Heart left ventricle (tissue), 16 donors: ENCODE results near the gene RALGPS1. TPM values are rescaled to one million over a fixed set of nuclear protein-coding genes. Genes with fewer than 3 reads are reported as not detected.

Experiments
- ATAC-seq, 4 donors: fragments of 200-7000 bp; cut with Tn5 transposase; one replicate each; pipeline ENCODE4 v1.9.1; 2020 to 2022; ENCODE audit warnings: moderate library complexity in 4 of 4, mild to moderate bottlenecking in 3 of 4, moderate number of reproducible peaks in 1 of 4
- DNase-seq, 5 donors: peaks; one replicate each; pipeline ENCODE4 v3.0.0-alpha.2; 2020
- H3K27ac ChIP-seq, 12 donors: fragments of 200-600 bp; sonication (generic) in 4 of 12; one replicate each; pipeline versions ENCODE4 v1.5.0 to v1.8.0; 2016 to 2022; ENCODE audit warnings: mild to moderate bottlenecking in 2 of 12
- H3K27me3 ChIP-seq, 9 donors: fragments of 200-600 bp; sonication (generic) in 2 of 9; one replicate each; pipeline versions ENCODE4 v1.5.1 to v1.8.0; 2016 to 2022; ENCODE audit warnings: mild to moderate bottlenecking in 3 of 9
- H3K36me3 ChIP-seq, 9 donors: fragments of 200-600 bp; sonication (generic) in 2 of 9; one replicate each; pipeline versions ENCODE4 v1.5.0 to v1.8.0; 2018 to 2022; ENCODE audit warnings: mild to moderate bottlenecking in 2 of 9
- H3K4me1 ChIP-seq, 12 donors: fragments of 200-600 bp; sonication (generic) in 4 of 12; one replicate each; pipeline versions ENCODE4 v1.5.0 to v1.8.0; 2016 to 2022; ENCODE audit warnings: mild to moderate bottlenecking in 3 of 12
- H3K4me3 ChIP-seq, 12 donors: fragments of 200-600 bp; sonication (generic) in 4 of 12; one replicate each; pipeline versions ENCODE4 v1.5.0 to v1.8.0; 2017 to 2022; ENCODE audit warnings: mild to moderate bottlenecking in 9 of 12, moderate library complexity in 4 of 12
- H3K9me3 ChIP-seq, 12 donors: fragments of 200-600 bp; sonication (generic) in 4 of 12; one replicate each; pipeline versions ENCODE4 v1.5.0 to v1.8.0; 2016 to 2022; ENCODE audit warnings: mild to moderate bottlenecking in 1 of 12
- POLR2A ChIP-seq, 2 donors: fragments of 450-650 bp; IDR thresholded peaks; one replicate each; pipeline ENCODE4 v1.6.1; 2017; ENCODE audit warnings: antibody characterized with exemption in 2 of 2, mild to moderate bottlenecking in 2 of 2, moderate library complexity in 2 of 2
- WGBS, 4 donors: extraction: QIAGEN DNeasy Blood & Tissue Kit in 2 of 4; methylation state at CpG; one replicate each; pipeline versions ENCODE4 v1.1.5 to v1.1.7; 2013 to 2018; 5-methylcytosine and 5-hydroxymethylcytosine counted together
- intact Hi-C, 10 donors: fragments of 100-400 bp; cut with DNase I; formaldehyde crosslinking; loops; one replicate each; pipeline versions ENCODE4 v1.11.1 to v1.14.2; 2022
- polyA plus RNA-seq, 2 donors: library from polyadenylated mRNA; stranded (reverse); fragments of 200-250 nt; gene quantifications; one replicate each; pipeline ENCODE4 v1.2.3, GENCODE V29; 2013
- total RNA-seq, 9 donors: library from RNA; depleted of rRNA in 2 of 9; stranded (reverse); fragments of >200 nt in 2 of 9; fragmentation: NEBNext Ultra II Directional in 3 of 9; extraction: Animal tissue kit (Norgen Biotek cat#: 25700) in 3 of 9; gene quantifications; one replicate each; pipeline versions ENCODE4 v1.1.0 to v1.2.4, GENCODE V29; 2016 to 2023
- TF ChIP-seq, protein P1 (sequence below), 12 donors: fragments of 200-600 bp; sonication (generic) in 4 of 12; IDR thresholded peaks; one replicate each; pipeline versions ENCODE4 v1.5.0 to v1.8.0; 2018 to 2022; ENCODE audit warnings: antibody characterized with exemption in 12 of 12, mild to moderate bottlenecking in 5 of 12
- donor health status: ischemic (EF 13 %, LVEDD 7.1; RV severe dilation, severe dysfunction).
- donor health status: healthy with polysubstance abuse.
- donor health status: DM: no; HTN: yes; CAD: no.
- donor health status: DM: no; HTN: no; CAD: no.
- donor health status: ischemic (EF 25% LVEDD 6.9; RV normal size, moderate dysfunction).
- donor health status: ischemic (EF 25% LVEDD 5.7; RV mildly dilated, moderate dysfunction).
- donor health status: healthy.
- donor health status: DM: yes; HTN: yes; CAD: no.
- donor health status: ischemic (EF 35%, LVEDD 5.7; RV mildly dilated, moderate dysfunction).
- donor health status: nonischemic (EF 11% LVEDD 7.7; RV severe dilation, severe dysfunction).
- donor health status: DM: yes; HTN: yes; CAD: no.
- donor health status: PGD.
- donor health status: ischemic (EF 29% LVEDD 5.4; RV normal size, mild dysfunction).
- donor health status: nonischemic (EF 23%, LVEDD 6.1; RV moderate dilation, normal function).

The RALGPS1 gene
- total and polyA plus RNA-seq, 11 donors, result 8.0 to 21.8 (median 14.4) TPM

- Histone ChIP-seq H3K4me3 (no peak overlapping the region), H3K4me1 (peaks cover 0 to 29% (median 7%) of the 10 kb centered on the region in 12 donors), H3K27ac (no peak overlapping the region), H3K9me3 (no peaks in the 10 kb centered on the region), H3K27me3 (no peaks in the 10 kb centered on the region), H3K36me3 (peaks cover 0 to 6% (median 0%) of the 10 kb centered on the region in 9 donors)
- DNase-seq (no peak), ATAC-seq (no peak)
- 78 to 86% (median 83%) methylated on average over 2 of the region's 2 CpGs for WGBS, 4 donors
- TF ChIP-seq, protein P1, sequence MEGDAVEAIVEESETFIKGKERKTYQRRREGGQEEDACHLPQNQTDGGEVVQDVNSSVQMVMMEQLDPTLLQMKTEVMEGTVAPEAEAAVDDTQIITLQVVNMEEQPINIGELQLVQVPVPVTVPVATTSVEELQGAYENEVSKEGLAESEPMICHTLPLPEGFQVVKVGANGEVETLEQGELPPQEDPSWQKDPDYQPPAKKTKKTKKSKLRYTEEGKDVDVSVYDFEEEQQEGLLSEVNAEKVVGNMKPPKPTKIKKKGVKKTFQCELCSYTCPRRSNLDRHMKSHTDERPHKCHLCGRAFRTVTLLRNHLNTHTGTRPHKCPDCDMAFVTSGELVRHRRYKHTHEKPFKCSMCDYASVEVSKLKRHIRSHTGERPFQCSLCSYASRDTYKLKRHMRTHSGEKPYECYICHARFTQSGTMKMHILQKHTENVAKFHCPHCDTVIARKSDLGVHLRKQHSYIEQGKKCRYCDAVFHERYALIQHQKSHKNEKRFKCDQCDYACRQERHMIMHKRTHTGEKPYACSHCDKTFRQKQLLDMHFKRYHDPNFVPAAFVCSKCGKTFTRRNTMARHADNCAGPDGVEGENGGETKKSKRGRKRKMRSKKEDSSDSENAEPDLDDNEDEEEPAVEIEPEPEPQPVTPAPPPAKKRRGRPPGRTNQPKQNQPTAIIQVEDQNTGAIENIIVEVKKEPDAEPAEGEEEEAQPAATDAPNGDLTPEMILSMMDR (IDR thresholded peaks at IDR 0.05), result no peak
- TF ChIP-seq POLR2A (IDR thresholded peaks at IDR 0.05), result no peak
- intact Hi-C loops, result no loop called here
Measured at GRCh38 chr9:127241354-127241753, 326.8 kb downstream of the RALGPS1 start.

DNA sequence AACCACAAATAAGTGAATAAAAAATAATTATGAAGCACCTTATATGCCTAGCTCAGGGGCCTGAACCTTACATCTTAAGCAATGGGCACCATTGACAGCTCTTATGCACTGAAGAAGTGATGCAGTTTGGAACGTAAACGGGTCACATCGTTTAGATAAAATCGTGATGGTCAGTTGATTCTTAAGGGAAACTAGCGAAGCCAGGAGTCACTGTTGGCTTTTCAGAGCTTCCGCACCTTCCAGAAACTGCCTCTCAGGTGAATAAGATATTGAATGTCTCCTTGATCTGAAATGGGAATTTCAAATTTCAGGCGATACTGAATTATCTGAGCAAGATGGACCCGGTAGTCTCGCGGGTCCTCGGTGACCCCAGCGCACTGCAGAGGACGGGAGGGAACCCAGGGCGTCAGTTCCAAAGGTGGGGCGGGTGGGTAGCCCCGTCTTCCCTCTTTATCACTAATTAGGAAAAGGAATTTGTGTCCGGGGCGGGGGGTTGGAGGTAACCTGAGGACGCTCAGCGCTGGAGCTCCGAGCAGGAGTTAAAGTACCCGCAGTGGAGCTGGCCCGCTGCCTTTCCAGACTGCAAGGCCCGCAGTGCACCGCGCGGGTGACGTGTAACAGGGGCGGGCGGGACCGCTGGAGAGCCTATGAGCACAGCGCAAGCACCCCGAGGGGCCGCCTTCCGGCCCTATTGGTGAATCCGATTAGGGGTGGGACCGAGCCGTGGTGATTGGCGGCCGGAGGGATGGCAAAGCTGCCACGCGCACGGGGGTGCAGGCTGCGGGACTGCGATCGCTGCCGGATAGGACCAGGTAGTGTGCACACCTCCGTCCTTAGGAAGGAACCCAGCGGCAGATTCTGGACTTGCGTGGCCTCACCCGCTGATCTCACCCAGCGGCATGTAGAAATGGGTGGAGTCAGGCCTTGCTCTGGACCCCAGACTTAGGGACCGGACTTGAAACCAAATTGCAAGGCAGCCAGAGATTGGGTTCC, 330.3 kb downstream of the RALGPS1 start:
- peak overlapping the region in 10 of 12 donors; percentile 52 to 88 (median 80) for H3K27ac ChIP-seq
- no peaks in the 10 kb centered on the region for H3K9me3 ChIP-seq
- intact Hi-C loops, result loop anchor here in 1 of 10 donors (5.0 kb wide), 1 partner anchor 72 kb away; no protein-coding TSS in a partner anchor
- WGBS, 4 donors, result 7 to 20% (median 9%) methylated on average over 27 to 53 of the region's 53 CpGs
- no peaks in the 10 kb centered on the region for H3K27me3 ChIP-seq
- H3K36me3 ChIP-seq, result no peaks in the 10 kb centered on the region
- H3K4me1 ChIP-seq, result peaks cover 0 to 15% (median 7%) of the 10 kb centered on the region in 12 donors
- TF ChIP-seq, protein P1 (IDR thresholded peaks at IDR 0.05), result peak in 1 of 12 donors; percentile 5
- peak in 1 of 2 donors; percentile 79 for TF ChIP-seq POLR2A (IDR thresholded peaks at IDR 0.05)
- peak; percentile 98 to 99 (median 98) for DNase-seq
- peak; percentile 100 for ATAC-seq
- H3K4me3 ChIP-seq, result peak overlapping the region; percentile 42 to 72 (median 63)

DNA sequence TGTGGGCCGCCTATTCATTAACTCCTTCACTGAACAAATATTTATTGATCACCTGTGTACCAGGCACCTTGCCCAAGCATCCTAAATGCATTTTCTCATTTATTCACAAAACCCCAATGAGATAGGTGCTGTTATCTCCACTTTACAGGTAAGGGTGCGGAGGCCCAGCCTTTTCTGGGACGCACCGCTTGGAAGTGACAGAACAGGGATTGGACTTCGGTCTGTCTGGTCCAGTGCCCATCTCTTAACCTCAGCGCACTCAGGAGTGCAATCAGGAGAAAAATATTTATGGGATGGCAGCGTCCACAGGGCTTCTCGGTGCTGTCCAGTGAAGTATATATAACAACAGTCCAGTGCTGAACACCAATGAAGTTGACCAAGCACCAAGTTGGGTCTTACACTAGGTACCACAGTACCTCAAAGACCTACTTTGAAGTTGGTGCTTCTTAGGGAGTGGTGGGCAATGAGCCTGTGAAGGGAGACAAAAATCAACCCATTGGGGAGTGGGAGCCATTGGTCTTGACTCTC, 331.1 kb downstream of the RALGPS1 start:
- Histone ChIP-seq H3K4me1 (peaks cover 0 to 23% (median 12%) of the 10 kb centered on the region in 12 donors), H3K27ac (peak overlapping the region in 6 of 12 donors; percentile 80 to 88 (median 84)), H3K9me3 (no peaks in the 10 kb centered on the region), H3K27me3 (no peaks in the 10 kb centered on the region), H3K4me3 (peak overlapping the region; percentile 42 to 72 (median 63)), H3K36me3 (no peaks in the 10 kb centered on the region)
- no peak for DNase-seq
- TF ChIP-seq, protein P1 (IDR thresholded peaks at IDR 0.05), result no peak
- no peak for TF ChIP-seq POLR2A (IDR thresholded peaks at IDR 0.05)
- intact Hi-C loops, result loop anchor here in 1 of 10 donors (5.0 kb wide), 1 partner anchor 72 kb away; no protein-coding TSS in a partner anchor
- WGBS, 4 donors, result 65 to 68% (median 66%) methylated on average over 8 of the region's 8 CpGs
- no peak for ATAC-seq

DNA sequence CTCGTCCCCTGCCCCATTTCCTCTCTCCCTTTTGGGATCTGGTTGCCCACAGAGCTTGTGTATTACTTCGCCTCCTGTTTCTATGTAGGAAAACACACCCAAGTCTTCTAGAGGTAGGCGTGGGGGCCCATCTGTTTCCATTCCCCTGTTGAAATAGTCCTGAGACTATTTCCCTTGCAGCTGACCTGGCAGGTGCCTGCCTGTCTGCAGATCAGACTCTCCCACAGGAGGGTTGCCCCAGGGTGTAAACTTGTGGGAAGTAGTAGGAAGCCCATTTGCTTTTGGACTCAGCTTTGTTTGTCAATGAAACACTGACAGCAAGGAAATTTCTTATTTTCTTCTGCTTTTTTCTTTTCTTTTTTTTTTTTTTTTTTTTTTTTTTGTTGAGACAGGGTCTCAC, 333.7 kb downstream of the RALGPS1 start:
- no peak overlapping the region for H3K4me3 ChIP-seq
- no peak for DNase-seq
- no peak overlapping the region for H3K27ac ChIP-seq
- H3K4me1 ChIP-seq, result peaks cover 0 to 34% (median 14%) of the 10 kb centered on the region in 12 donors
- intact Hi-C loops, result loop anchor here in 1 of 10 donors (5.0 kb wide), 1 partner anchor 69 kb away; no protein-coding TSS in a partner anchor
- no peaks in the 10 kb centered on the region for H3K27me3 ChIP-seq
- no peaks in the 10 kb centered on the region for H3K36me3 ChIP-seq
- H3K9me3 ChIP-seq, result no peaks in the 10 kb centered on the region
- WGBS, 4 donors, result 81 to 93% (median 87%) methylated on average over 3 of the region's 3 CpGs
- no peak for ATAC-seq
- no peak for TF ChIP-seq POLR2A (IDR thresholded peaks at IDR 0.05)
- TF ChIP-seq, protein P1 (IDR thresholded peaks at IDR 0.05), result no peak
